GM21381 (cell line): Measurements from ENCODE around the gene FAM110C.

Experiments
- ATAC-seq: cut with Tn5 transposase; IDR thresholded peaks from one replicate; pipeline ENCODE4 v1.9.1; 2021; ENCODE audit warnings: mild to moderate bottlenecking, moderate library complexity; ENCODE audit not compliant: unreplicated experiment

The FAM110C gene

GRCh38 chr2:10222-10875 lies 36.0 kb downstream of the FAM110C start:
- ATAC-seq = no peak
